SU-DHL-6 (cell line): ENCODE measurements around the gene LUC7L.

Experiments
- H2AFZ ChIP-seq: fragments of 200-600 bp; sonication (generic); 2 replicates; pipeline ENCODE4 v1.6.1; 2014; ENCODE audit warnings: low read depth, mild to moderate bottlenecking, moderate library complexity, mixed read lengths, antibody characterized with exemption, low read length; ENCODE audit not compliant: severe bottlenecking
- H3F3A ChIP-seq: fragments of 200-600 bp; shearing (Covaris generic); 2 replicates; pipeline ENCODE4 v1.6.0; 2016; ENCODE audit warnings: antibody characterized with exemption, mild to moderate bottlenecking; ENCODE audit not compliant: insufficient read depth
- H3K27ac ChIP-seq: fragments of 200-600 bp; sonication (generic); 2 replicates; pipeline ENCODE4 v1.5.1; 2016; ENCODE audit warnings: low read depth, mild to moderate bottlenecking, low read length, moderate library complexity, mixed read lengths
- H3K27me3 ChIP-seq: fragments of 200-600 bp; sonication (generic), shearing (Covaris generic); 2 replicates; pipeline ENCODE4 v1.6.0; 2014; ENCODE audit warnings: mild to moderate bottlenecking, low read length
- H3K36me3 ChIP-seq: fragments of 200-600 bp; sonication (generic); 2 replicates; pipeline ENCODE4 v1.6.1; 2014; ENCODE audit warnings: mild to moderate bottlenecking, low read length, mixed read lengths
- H3K4me2 ChIP-seq: fragments of 300-600, 200-600 bp; shearing (Covaris generic), sonication (generic); 2 replicates; pipeline ENCODE4 v1.6.0; 2014; ENCODE audit warnings: low read length, low read depth, mild to moderate bottlenecking; ENCODE audit not compliant: poor library complexity, severe bottlenecking
- H3K4me3 ChIP-seq: fragments of 200-600 bp; sonication (generic); 2 replicates; pipeline ENCODE4 v1.5.1; 2014; ENCODE audit warnings: antibody characterized with exemption, low read length, mild to moderate bottlenecking, mixed read lengths; ENCODE audit not compliant: insufficient read depth, poor library complexity, severe bottlenecking
- H3K79me2 ChIP-seq: fragments of 200-600 bp; sonication (generic); 2 replicates; pipeline ENCODE4 v1.6.1; 2014; ENCODE audit warnings: mild to moderate bottlenecking, low read length, moderate library complexity; ENCODE audit not compliant: insufficient read depth
- H3K9ac ChIP-seq: fragments of 200-600 bp; sonication (generic); 2 replicates; pipeline ENCODE4 v1.7.0; 2014; ENCODE audit warnings: mild to moderate bottlenecking, low read length
- H3K9me2 ChIP-seq: fragments of 200-600 bp; sonication (generic); replicated peaks from 2 replicates; pipeline ENCODE4 v1.6.1; 2014; ENCODE audit warnings: low read length; ENCODE audit not compliant: insufficient read depth
- H3K9me3 ChIP-seq: fragments of 200-600 bp; sonication (generic); 2 replicates; pipeline ENCODE4 v1.6.1; 2014; ENCODE audit warnings: low read length, mixed read lengths; ENCODE audit not compliant: insufficient read depth
- H4K20me1 ChIP-seq: fragments of 200-600 bp; sonication (generic); 2 replicates; pipeline ENCODE4 v1.6.1; 2014; ENCODE audit warnings: low read depth, mild to moderate bottlenecking, antibody characterized with exemption, low read length, moderate library complexity, mixed read lengths
- EZH2phosphoT487 ChIP-seq: fragments of 200-600 bp; sonication (generic), shearing (Covaris generic); conservative IDR thresholded peaks from 2 replicates; pipeline ENCODE4 v1.6.1; 2018; ENCODE audit warnings: mild to moderate bottlenecking, antibody characterized with exemption, low read length, moderate library complexity, mixed read lengths
- TF ChIP-seq, protein P1 (sequence below): fragments of 200-600 bp; sonication (generic); IDR thresholded peaks from one replicate; pipeline ENCODE4 v1.5.1; 2017; ENCODE audit warnings: antibody characterized with exemption, mild to moderate bottlenecking, low read length, moderate library complexity; ENCODE audit not compliant: insufficient read depth, poor library complexity, severe bottlenecking

LUC7L gene

GRCh38 chr16:253833-254232, 24.6 kb upstream of the LUC7L start:
- no peaks in the 10 kb centered on the region for H3K36me3 ChIP-seq
- TF ChIP-seq EZH2phosphoT487, result no peak
- TF ChIP-seq, protein P1, sequence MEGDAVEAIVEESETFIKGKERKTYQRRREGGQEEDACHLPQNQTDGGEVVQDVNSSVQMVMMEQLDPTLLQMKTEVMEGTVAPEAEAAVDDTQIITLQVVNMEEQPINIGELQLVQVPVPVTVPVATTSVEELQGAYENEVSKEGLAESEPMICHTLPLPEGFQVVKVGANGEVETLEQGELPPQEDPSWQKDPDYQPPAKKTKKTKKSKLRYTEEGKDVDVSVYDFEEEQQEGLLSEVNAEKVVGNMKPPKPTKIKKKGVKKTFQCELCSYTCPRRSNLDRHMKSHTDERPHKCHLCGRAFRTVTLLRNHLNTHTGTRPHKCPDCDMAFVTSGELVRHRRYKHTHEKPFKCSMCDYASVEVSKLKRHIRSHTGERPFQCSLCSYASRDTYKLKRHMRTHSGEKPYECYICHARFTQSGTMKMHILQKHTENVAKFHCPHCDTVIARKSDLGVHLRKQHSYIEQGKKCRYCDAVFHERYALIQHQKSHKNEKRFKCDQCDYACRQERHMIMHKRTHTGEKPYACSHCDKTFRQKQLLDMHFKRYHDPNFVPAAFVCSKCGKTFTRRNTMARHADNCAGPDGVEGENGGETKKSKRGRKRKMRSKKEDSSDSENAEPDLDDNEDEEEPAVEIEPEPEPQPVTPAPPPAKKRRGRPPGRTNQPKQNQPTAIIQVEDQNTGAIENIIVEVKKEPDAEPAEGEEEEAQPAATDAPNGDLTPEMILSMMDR, result no peak
- H3K9ac ChIP-seq, result no peak overlapping the region

GRCh38 chr16:252366-253337, 23.4 kb upstream of the LUC7L start:
- H4K20me1 ChIP-seq, result no peaks in the 10 kb centered on the region
- H3K4me2 ChIP-seq, result no peak overlapping the region
- TF ChIP-seq, protein P1, result no peak
- no peak for TF ChIP-seq EZH2phosphoT487
- no peaks in the 10 kb centered on the region for H3K79me2 ChIP-seq
- no peaks in the 10 kb centered on the region for H3K9me2 ChIP-seq
- no peaks in the 10 kb centered on the region for H3K27me3 ChIP-seq
- no peak overlapping the region for H3K27ac ChIP-seq
- no peak overlapping the region for H3K4me3 ChIP-seq
- no peaks in the 10 kb centered on the region for H3K9me3 ChIP-seq
- H3F3A ChIP-seq, result no peaks in the 10 kb centered on the region
- no peak overlapping the region for H3K9ac ChIP-seq
- H3K36me3 ChIP-seq, result no peaks in the 10 kb centered on the region
- H2AFZ ChIP-seq, result no peak overlapping the region

More at GRCh38 chr16:253833-254232, 24.6 kb upstream of the LUC7L start:
- Histone ChIP-seq H3K27ac (no peak overlapping the region), H2AFZ (no peak overlapping the region), H3K27me3 (no peaks in the 10 kb centered on the region), H3F3A (no peaks in the 10 kb centered on the region), H4K20me1 (no peaks in the 10 kb centered on the region), H3K79me2 (no peaks in the 10 kb centered on the region), H3K9me3 (no peaks in the 10 kb centered on the region), H3K4me3 (no peak overlapping the region), H3K4me2 (no peak overlapping the region), H3K9me2 (no peaks in the 10 kb centered on the region)

- TF ChIP-seq, protein P1, result no peak
- no peak for TF ChIP-seq EZH2phosphoT487
- H3K9me3 ChIP-seq, result no peaks in the 10 kb centered on the region
- H3K79me2 ChIP-seq, result no peaks in the 10 kb centered on the region
- no peaks in the 10 kb centered on the region for H4K20me1 ChIP-seq
- no peak overlapping the region for H2AFZ ChIP-seq
- H3K36me3 ChIP-seq, result no peaks in the 10 kb centered on the region
- no peak overlapping the region for H3K4me3 ChIP-seq
- no peak overlapping the region for H3K27ac ChIP-seq
- no peaks in the 10 kb centered on the region for H3K9me2 ChIP-seq
- H3F3A ChIP-seq, result 0 out of 2 replicates have a peak, but pooled peaks cover 5% of the 10 kb centered on the region
- H3K27me3 ChIP-seq, result no peaks in the 10 kb centered on the region
- no peak overlapping the region for H3K9ac ChIP-seq
- H3K4me2 ChIP-seq, result no peak overlapping the region
Observed at GRCh38 chr16:249431-249830, 20.2 kb upstream of the LUC7L start.
